Hepatocyte (in vitro differentiated cells): ENCODE results near the gene PEX7.

Experiments used
- CTCF ChIP-seq: fragments of 200-600 bp; sonication (generic); IDR thresholded peaks from 2 replicates; pipeline ENCODE4 v1.5.1; 2016; ENCODE audit warnings: antibody characterized with exemption, mild to moderate bottlenecking; ENCODE audit not compliant: poor library complexity
- EZH2 ChIP-seq: fragments of 200-600 bp; sonication (generic); IDR thresholded peaks from 2 replicates; pipeline ENCODE4 v1.6.1; 2016; ENCODE audit warnings: antibody characterized with exemption, mild to moderate bottlenecking, borderline replicate concordance
- EZH2phosphoT487 ChIP-seq: fragments of 200-600 bp; sonication (generic); IDR thresholded peaks from one replicate; pipeline ENCODE4 v1.6.1; 2018; ENCODE audit warnings: antibody characterized with exemption, mild to moderate bottlenecking, low read depth, moderate library complexity; ENCODE audit not compliant: unreplicated experiment, severe bottlenecking

- TF ChIP-seq EZH2 = no peak
- no peak for TF ChIP-seq CTCF
- TF ChIP-seq EZH2phosphoT487 = no peak
Observed at GRCh38 chr6:136812174-136812573, 10.2 kb upstream of the PEX7 start.
